ENCODE measurements around the gene CATSPERB.
"Not testable (repeated sequence)": the region's sequence is repeated elsewhere in the genome, so short reads cannot be mapped to it uniquely, and the experiment has no call there.

Gene CATSPERB

DNA sequence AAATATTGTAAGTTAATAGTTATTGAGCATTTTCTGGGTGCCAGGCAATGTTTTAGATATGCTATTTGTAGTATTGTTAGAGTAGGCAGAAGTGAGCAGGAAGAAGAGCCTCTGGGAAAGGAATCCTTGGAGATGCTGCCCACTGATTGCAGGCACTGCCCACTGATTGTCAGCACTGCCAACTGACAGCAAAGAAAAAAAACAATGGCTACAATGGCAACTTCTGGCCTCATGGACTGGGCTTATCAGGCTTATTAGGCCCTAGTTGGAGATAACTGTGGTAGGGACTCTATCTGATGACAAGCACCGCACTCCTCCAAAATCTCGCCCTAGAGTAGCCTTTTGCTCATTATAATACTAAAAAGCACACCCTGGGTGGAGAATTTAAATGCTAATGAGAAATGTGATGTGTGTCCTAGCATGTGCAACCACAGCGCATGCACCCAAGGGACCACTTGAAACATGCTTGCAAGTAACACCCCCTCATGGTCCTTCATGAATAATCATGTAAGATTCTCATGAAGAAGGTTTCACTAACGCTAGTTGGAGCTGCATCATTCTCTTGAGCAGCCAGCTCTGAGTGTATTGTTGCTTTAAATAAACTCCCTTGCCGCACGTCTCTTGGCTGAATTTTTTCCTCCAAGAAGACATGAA, 118.3 kb downstream of the CATSPERB start:
- no peak overlapping the region for H3K4me3 ChIP-seq (ENCODE audit: low read depth, low read length)
- no peak for DNase-seq
- TF ChIP-seq, protein P1, sequence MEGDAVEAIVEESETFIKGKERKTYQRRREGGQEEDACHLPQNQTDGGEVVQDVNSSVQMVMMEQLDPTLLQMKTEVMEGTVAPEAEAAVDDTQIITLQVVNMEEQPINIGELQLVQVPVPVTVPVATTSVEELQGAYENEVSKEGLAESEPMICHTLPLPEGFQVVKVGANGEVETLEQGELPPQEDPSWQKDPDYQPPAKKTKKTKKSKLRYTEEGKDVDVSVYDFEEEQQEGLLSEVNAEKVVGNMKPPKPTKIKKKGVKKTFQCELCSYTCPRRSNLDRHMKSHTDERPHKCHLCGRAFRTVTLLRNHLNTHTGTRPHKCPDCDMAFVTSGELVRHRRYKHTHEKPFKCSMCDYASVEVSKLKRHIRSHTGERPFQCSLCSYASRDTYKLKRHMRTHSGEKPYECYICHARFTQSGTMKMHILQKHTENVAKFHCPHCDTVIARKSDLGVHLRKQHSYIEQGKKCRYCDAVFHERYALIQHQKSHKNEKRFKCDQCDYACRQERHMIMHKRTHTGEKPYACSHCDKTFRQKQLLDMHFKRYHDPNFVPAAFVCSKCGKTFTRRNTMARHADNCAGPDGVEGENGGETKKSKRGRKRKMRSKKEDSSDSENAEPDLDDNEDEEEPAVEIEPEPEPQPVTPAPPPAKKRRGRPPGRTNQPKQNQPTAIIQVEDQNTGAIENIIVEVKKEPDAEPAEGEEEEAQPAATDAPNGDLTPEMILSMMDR (IDR thresholded peaks at IDR 0.05; ENCODE audit: low read depth, low read length) = no peak
- H3K27me3 ChIP-seq = no peaks in the 10 kb centered on the region
- H3K9me3 ChIP-seq = no peaks in the 10 kb centered on the region
- no peaks in the 10 kb centered on the region for H3K36me3 ChIP-seq
- H3K4me1 ChIP-seq = no peaks in the 10 kb centered on the region

DNA sequence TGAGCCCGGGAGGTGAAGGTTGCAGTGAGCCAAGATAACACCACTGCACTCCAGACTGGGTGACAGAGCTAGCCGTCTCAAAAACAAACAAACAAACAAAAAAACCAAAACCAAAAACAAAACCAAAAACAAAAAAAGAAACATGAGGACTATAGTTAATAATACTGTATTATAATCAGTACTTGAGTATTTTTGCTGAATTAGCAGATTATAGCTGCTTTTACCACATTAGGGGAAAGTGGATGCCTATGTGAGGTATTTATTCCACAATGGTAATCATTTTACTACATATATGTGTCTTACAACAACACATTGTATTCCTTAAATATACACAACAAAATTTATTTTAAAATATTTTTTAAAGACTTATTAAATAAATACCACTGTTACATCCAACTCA, 120.4 kb downstream of the CATSPERB start:
- H3K4me1 ChIP-seq = no peaks in the 10 kb centered on the region
- no peaks in the 10 kb centered on the region for H3K9me3 ChIP-seq
- no peaks in the 10 kb centered on the region for H3K27me3 ChIP-seq
- H3K36me3 ChIP-seq = no peaks in the 10 kb centered on the region
- TF ChIP-seq, protein P1 (IDR thresholded peaks at IDR 0.05; ENCODE audit: low read depth, low read length) = no peak
- no peak for DNase-seq
- no peak overlapping the region for H3K4me3 ChIP-seq (ENCODE audit: low read depth, low read length)

DNA sequence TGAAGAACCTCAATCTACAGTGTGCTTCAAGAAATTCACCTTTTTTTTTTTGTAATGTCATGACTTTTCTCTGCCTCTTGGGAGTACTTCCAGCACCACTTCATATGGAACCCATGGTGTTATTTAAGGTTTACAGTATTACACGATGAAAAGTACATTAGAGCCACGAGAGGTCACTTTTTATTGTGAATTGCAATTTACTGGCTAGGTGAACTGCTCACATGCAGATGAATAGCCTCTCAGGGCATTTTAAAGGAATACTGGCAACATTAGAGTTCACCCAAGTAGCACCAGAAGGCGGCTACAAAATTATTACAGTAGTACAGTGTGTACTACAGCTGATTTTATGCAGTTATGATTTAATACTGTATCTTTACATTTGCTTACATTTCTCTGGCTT, 122.7 kb downstream of the CATSPERB start:
- no peaks in the 10 kb centered on the region for H3K36me3 ChIP-seq
- H3K27me3 ChIP-seq = no peaks in the 10 kb centered on the region
- DNase-seq = no peak
- no peak overlapping the region for H3K4me3 ChIP-seq (ENCODE audit: low read depth, low read length)
- H3K4me1 ChIP-seq = no peaks in the 10 kb centered on the region
- H3K9me3 ChIP-seq = no peaks in the 10 kb centered on the region
- TF ChIP-seq, protein P1 (IDR thresholded peaks at IDR 0.05; ENCODE audit: low read depth, low read length) = no peak

DNA sequence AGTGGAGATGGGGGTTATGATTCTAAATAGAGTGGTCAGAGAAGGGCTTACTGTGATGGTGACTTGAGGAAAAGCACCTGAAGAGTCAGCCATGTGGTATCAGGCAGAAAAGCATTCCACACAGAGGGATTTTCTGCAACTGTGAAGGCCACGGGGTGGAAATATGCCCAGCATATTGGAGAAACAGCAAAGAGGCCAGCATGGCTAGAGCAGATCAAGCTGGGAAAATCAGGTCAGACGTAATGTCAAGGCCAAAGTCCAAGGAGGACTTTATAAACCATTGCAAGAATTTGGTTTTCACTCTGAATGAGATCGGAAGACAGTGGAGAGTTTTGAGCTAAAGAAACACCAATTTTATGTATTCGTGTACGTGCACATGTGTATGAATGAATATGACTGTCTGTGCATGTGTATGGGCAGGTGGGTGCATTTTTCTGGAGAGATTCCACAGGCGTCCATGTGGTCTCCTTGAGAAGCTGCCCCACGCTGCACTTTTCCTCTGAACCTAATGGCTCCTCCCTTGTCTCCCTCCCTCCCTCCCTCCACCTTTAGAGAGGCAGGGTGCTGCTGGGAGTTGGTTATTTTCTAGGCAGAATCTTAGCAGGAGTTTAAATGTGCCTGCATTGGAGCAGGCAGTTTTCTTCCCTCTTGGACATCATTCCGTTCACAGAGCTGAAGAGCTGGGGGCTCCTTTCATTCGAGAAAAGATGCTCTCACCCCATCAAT, 124.4 kb downstream of the CATSPERB start:
- no peak for DNase-seq
- no peak overlapping the region for H3K4me3 ChIP-seq (ENCODE audit: low read depth, low read length)
- no peaks in the 10 kb centered on the region for H3K9me3 ChIP-seq
- H3K36me3 ChIP-seq = no peaks in the 10 kb centered on the region
- H3K27me3 ChIP-seq = no peaks in the 10 kb centered on the region
- H3K4me1 ChIP-seq = no peaks in the 10 kb centered on the region
- TF ChIP-seq, protein P1 (IDR thresholded peaks at IDR 0.05; ENCODE audit: low read depth, low read length) = no peak

DNA sequence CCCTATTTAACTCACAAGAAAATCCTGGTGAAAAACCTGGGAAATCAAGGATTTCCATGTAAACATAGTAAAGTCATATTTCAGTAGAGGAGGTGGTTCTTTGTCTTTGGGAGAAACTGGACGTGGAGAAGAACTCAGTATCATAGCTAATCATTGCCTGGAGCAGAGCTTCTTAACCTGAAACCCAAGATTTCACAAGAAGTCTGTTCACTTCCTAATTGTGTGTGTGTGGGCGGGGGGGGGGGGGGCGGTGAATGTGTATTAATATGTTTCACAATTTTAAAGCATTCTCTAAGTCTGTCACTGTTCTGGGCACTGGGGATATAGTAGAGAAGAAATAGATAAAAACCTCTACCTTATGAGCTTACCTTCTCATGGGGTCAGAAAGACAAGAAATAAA, 125.0 kb downstream of the CATSPERB start:
- no peak for DNase-seq
- TF ChIP-seq, protein P1 (IDR thresholded peaks at IDR 0.05; ENCODE audit: low read depth, low read length) = no peak
- Histone ChIP-seq H3K36me3 (no peaks in the 10 kb centered on the region), H3K4me3 (ENCODE audit: low read depth, low read length) (no peak overlapping the region), H3K27me3 (no peaks in the 10 kb centered on the region), H3K4me1 (no peaks in the 10 kb centered on the region), H3K9me3 (no peaks in the 10 kb centered on the region)

DNA sequence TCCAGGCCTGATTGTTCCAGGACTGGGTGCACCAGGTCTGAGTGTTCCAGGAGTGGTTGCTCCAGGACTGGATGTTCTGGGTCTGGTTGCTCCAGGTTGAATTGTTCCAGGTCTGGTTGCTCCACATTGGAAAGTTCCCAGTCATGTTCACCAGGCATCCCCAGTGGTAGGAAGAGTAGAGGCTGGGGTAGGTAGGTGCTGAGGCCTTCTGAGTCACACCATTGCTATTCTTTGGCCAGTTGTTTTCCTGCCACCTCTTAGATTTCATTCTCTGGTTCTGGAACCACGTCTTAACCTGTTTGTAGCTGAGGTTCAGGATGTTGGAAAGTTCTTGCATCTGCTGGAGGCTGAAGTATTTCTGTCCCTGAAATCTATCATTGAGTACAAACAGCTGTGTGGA, 127.3 kb downstream of the CATSPERB start:
- H3K4me3 ChIP-seq (ENCODE audit: low read depth, low read length); DNase-seq: not testable (repeated sequence)

More for the DNA sequence above, 127.3 kb downstream of the CATSPERB start:
- not testable (repeated sequence) for H3K36me3 ChIP-seq, H3K27me3 ChIP-seq, H3K9me3 ChIP-seq, H3K4me1 ChIP-seq
